ENCODE results near the gene SLC26A11. TPM values are rescaled to one million over a fixed set of nuclear protein-coding genes. Genes with fewer than 3 reads are reported as not detected.

SLC26A11 gene
- total and polyA plus RNA-seq, 2 of the 13 experiments (the other 11 are each of a cell fraction or from before 2014, with no cell fraction given) = 8.7 to 13.2 TPM

GRCh38 chr17:80220054-80220735 is at the start of gene SLC26A11, which contains the start of gene SGSH (continued):
- TF ChIP-seq, protein P1, sequence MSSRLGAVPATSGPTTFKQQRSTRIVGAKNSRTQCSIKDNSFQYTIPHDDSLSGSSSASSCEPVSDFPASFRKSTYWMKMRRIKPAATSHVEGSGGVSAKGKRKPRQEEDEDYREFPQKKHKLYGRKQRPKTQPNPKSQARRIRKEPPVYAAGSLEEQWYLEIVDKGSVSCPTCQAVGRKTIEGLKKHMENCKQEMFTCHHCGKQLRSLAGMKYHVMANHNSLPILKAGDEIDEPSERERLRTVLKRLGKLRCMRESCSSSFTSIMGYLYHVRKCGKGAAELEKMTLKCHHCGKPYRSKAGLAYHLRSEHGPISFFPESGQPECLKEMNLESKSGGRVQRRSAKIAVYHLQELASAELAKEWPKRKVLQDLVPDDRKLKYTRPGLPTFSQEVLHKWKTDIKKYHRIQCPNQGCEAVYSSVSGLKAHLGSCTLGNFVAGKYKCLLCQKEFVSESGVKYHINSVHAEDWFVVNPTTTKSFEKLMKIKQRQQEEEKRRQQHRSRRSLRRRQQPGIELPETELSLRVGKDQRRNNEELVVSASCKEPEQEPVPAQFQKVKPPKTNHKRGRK (CRISPR knock-in tag; IDR thresholded peaks at IDR 0.05) = 0 out of 2 replicates have a peak, but pooled peaks have one; percentile 48
- TF ChIP-seq MAZ (IDR thresholded peaks at IDR 0.05; ENCODE audit: borderline replicate concordance, low read depth, low read length) (no peak), MAZ (CRISPR knock-in tag; IDR thresholded peaks at IDR 0.05; ENCODE audit: low read depth) (peak; percentile 78), FOXA3 (CRISPR knock-in tag; IDR thresholded peaks at IDR 0.05) (0 out of 2 replicates have a peak, but pooled peaks have one; percentile 12), ESRRA (CRISPR knock-in tag; IDR thresholded peaks at IDR 0.05; ENCODE audit: low read depth) (peak; percentile 66; the same call in 1 of the 2 replicates), HNRNPK (IDR thresholded peaks at IDR 0.05; ENCODE audit: low read depth, low read length, poor library complexity, severe bottlenecking) (peak; percentile 53), ATRX (CRISPR knock-in tag; IDR thresholded peaks at IDR 0.05; ENCODE audit: borderline replicate concordance) (no peak), SRSF9 (IDR thresholded peaks at IDR 0.05; ENCODE audit: borderline replicate concordance, insufficient read depth, low read depth, low read length, poor library complexity, severe bottlenecking) (no peak), CREM (IDR thresholded peaks at IDR 0.05) (no peak), CREM (CRISPR knock-in tag; IDR thresholded peaks at IDR 0.05) (no peak), ZNF784 (CRISPR knock-in tag; IDR thresholded peaks at IDR 0.05; ENCODE audit: borderline replicate concordance) (no peak), ZNF710 (CRISPR knock-in tag; IDR thresholded peaks at IDR 0.05; ENCODE audit: borderline replicate concordance) (no peak), TRIM24 (CRISPR knock-in tag; IDR thresholded peaks at IDR 0.05) (no peak), MTF2 (CRISPR knock-in tag; IDR thresholded peaks at IDR 0.05; ENCODE audit: borderline replicate concordance) (no peak), POLR2AphosphoS2 (IDR thresholded peaks at IDR 0.05; ENCODE audit: low read depth, low read length) (no peak), ZNF564 (CRISPR knock-in tag; IDR thresholded peaks at IDR 0.05) (peak; percentile 71; the same call in 1 of the 2 replicates), TBX2 (CRISPR knock-in tag; IDR thresholded peaks at IDR 0.05; ENCODE audit: borderline replicate concordance) (peak; percentile 47; the same call in 1 of the 2 replicates), GABPB1 (CRISPR knock-in tag; IDR thresholded peaks at IDR 0.05) (peak; percentile 69; the same call in 1 of the 2 replicates), DMAP1 (CRISPR knock-in tag; IDR thresholded peaks at IDR 0.05) (no peak), FLYWCH1 (CRISPR knock-in tag; IDR thresholded peaks at IDR 0.05) (no peak), ZNF24 (IDR thresholded peaks at IDR 0.05) (no peak)
- TF ChIP-seq, protein P2, sequence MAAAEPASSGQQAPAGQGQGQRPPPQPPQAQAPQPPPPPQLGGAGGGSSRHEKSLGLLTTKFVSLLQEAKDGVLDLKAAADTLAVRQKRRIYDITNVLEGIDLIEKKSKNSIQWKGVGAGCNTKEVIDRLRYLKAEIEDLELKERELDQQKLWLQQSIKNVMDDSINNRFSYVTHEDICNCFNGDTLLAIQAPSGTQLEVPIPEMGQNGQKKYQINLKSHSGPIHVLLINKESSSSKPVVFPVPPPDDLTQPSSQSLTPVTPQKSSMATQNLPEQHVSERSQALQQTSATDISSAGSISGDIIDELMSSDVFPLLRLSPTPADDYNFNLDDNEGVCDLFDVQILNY (CRISPR knock-in tag; conservative IDR thresholded peaks at IDR 0.05) = no peak

All from HepG2 (cell line).